PC-9 (cell line): ENCODE measurements around the gene MACROD2.

ENCODE experiments used
- EZH2 ChIP-seq: fragments of 200-600 bp; sonication (generic); IDR thresholded peaks from 2 replicates; pipeline ENCODE4 v1.8.0; 2017; ENCODE audit warnings: antibody characterized with exemption, low read depth
- TF ChIP-seq, protein P1 (sequence below): fragments of 200-600 bp; sonication (generic); conservative IDR thresholded peaks from 2 replicates; pipeline ENCODE4 v1.6.1; 2017; ENCODE audit warnings: mixed run types, antibody characterized with exemption, mild to moderate bottlenecking, moderate library complexity

DNA sequence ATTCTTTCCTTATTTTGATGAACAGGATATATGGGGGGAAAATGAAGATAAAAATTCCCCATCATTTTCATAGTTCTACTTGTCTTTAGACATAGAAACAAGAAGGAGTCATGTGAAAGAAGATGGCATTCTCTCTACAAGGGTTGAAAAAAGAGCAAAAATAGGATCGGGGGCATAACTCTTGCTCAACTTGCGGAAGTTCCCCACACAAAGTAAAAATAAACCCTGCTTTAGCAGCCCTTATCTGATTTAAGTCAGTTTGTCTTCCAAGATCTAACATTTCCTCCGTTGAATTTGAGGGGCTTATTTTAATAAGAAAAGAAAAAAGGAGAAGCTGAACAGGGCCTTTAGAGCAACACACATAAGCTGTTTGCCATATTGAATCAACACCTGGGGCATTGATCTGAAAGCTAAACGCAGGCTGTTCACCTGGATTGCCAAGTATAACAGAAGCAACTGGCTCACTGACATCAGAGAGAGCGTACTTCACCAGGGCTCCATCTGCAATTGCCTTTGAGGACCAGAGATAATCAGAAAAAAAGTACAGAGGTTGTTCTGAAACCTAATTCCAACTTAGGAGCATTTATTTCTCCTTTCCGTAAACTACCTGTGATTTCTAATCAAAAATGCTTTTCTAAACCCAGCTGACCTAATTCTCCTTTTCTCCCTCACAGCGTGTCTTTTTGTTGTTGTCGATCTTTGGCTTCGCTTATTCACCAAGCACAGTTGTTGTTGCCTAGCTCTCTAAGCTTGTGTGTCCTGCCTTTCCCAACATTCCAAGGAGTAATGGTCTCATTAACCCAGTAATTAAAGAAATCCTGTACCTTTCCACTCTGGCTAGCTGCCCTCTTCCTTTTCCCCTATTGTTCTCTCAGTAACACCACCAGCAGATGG, 2010.0 kb downstream of the MACROD2 start:
- TF ChIP-seq, protein P1, sequence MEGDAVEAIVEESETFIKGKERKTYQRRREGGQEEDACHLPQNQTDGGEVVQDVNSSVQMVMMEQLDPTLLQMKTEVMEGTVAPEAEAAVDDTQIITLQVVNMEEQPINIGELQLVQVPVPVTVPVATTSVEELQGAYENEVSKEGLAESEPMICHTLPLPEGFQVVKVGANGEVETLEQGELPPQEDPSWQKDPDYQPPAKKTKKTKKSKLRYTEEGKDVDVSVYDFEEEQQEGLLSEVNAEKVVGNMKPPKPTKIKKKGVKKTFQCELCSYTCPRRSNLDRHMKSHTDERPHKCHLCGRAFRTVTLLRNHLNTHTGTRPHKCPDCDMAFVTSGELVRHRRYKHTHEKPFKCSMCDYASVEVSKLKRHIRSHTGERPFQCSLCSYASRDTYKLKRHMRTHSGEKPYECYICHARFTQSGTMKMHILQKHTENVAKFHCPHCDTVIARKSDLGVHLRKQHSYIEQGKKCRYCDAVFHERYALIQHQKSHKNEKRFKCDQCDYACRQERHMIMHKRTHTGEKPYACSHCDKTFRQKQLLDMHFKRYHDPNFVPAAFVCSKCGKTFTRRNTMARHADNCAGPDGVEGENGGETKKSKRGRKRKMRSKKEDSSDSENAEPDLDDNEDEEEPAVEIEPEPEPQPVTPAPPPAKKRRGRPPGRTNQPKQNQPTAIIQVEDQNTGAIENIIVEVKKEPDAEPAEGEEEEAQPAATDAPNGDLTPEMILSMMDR = no peak
- TF ChIP-seq EZH2 = no peak
